GM12873 (cell line): ENCODE measurements around the gene KRT80.
A peak's percentile ranks its signal among the peaks of the same experiment; 100 is the strongest.

Experiments
- CTCF ChIP-seq: IDR thresholded peaks from 2 replicates; pipeline ENCODE4 v1.5.1; 2012; ENCODE audit warnings: low read depth, mild to moderate bottlenecking, moderate library complexity, low read length, control low read depth; ENCODE audit not compliant: insufficient read depth; ENCODE audit errors: missing control alignments

KRT80 gene

GRCh38 chr12:52213564-52214420 lies 22.0 kb upstream of the KRT80 start:
- TF ChIP-seq CTCF: peak; percentile 97

GRCh38 chr12:52212701-52213563 lies 21.1 kb upstream of the KRT80 start:
- no peak for TF ChIP-seq CTCF

GRCh38 chr12:52211716-52212585 lies 20.1 kb upstream of the KRT80 start:
- no peak for TF ChIP-seq CTCF

GRCh38 chr12:52210925-52211650 lies 19.3 kb upstream of the KRT80 start:
- TF ChIP-seq CTCF: no peak

- TF ChIP-seq CTCF: no peak
These were observed 18.5 kb upstream of the KRT80 start for GRCh38 chr12:52210186-52210924.

- TF ChIP-seq CTCF: no peak
These were observed 17.5 kb upstream of the KRT80 start for GRCh38 chr12:52209321-52209720.
